K562 (cell line): Measurements from ENCODE around the gene RUNDC1. TPM values are rescaled to one million over a fixed set of nuclear protein-coding genes. Genes with fewer than 3 reads are reported as not detected.

Experiments used
- ATAC-seq: fragments of 200-7000 bp; cut with Tn5 transposase; 3 replicates; pipeline ENCODE4 v1.9.1; 2020; ENCODE audit warnings: moderate library complexity
- BruUV-seq: library from RNA; stranded (reverse); fragments of 400-500 nt; replicated peaks from 2 replicates; lab custom pipeline; 2021; lab: Mats Ljungman, UMichigan
- CTCF ChIA-PET: fragments of 300-600 bp; formaldehyde crosslinking; extraction: SDS; loops from one replicate; lab custom pipeline; 2021; ENCODE audit warnings: low intra/inter-chr PET ratio; lab: Yijun Ruan, JAX
- POLR2A ChIA-PET: fragments of 300-600, 350-650 bp; sonication (Branson Sonifier 250); formaldehyde crosslinking; extraction: SDS; loops from one replicate; lab custom pipeline; 2021; ENCODE audit warnings: antibody characterized with exemption, inconsistent platforms; lab: Yijun Ruan, JAX
- DNase-seq, 4 experiments: peaks; one replicate each; pipeline versions ENCODE4 v3.0.0 to v3.0.0-alpha.2; 2011 to 2018; ENCODE audit warnings: low spot score in 3 of 4, mixed read lengths in 3 of 4; ENCODE audit errors: extremely low read depth in 1 of 4
- FAIRE-seq: peaks from 2 replicates; lab custom pipeline; 2011; peaks lifted over from hg19 to GRCh38; lab: Jason Lieb, UNC
- H2AFZ ChIP-seq: 2 replicates; pipeline ENCODE4 v1.6.0; 2011; ENCODE audit warnings: low read depth, low read length, control low read depth, inconsistent platforms
- H3K27ac ChIP-seq: fragments of 200-600 bp; 3 replicates; pipeline ENCODE4 v1.8.0; 2011; ENCODE audit warnings: low read depth, mild to moderate bottlenecking, control low read depth, inconsistent platforms, low read length, moderate library complexity, mixed read lengths; ENCODE audit errors: extremely low read depth
- H3K27me3 ChIP-seq, 2 experiments: fragments of 300-600 bp in 1 of 2; 2 replicates in 1 of 2; 3 replicates in 1 of 2; pipeline versions ENCODE4 v1.6.0 to v1.8.0; 2011; ENCODE audit warnings: inconsistent platforms in 2 of 2, low read length in 2 of 2, mild to moderate bottlenecking in 1 of 2, mixed read lengths in 1 of 2, moderate library complexity in 1 of 2; ENCODE audit not compliant: control insufficient read depth in 2 of 2, insufficient read depth in 2 of 2
- H3K36me3 ChIP-seq: fragments of 300-600 bp; 3 replicates; pipeline ENCODE4 v1.8.0; 2011; ENCODE audit warnings: mild to moderate bottlenecking, low read length, inconsistent platforms; ENCODE audit not compliant: control insufficient read depth, insufficient read depth
- H3K4me1 ChIP-seq, 2 experiments: fragments of 200-600 bp in 1 of 2; replicated peaks in 1 of 2; 2 replicates in 1 of 2; 3 replicates in 1 of 2; pipeline versions ENCODE4 v1.5.1 to v1.8.0; 2011; ENCODE audit warnings: inconsistent platforms in 2 of 2, low read length in 2 of 2, mild to moderate bottlenecking in 1 of 2, mixed read lengths in 1 of 2, moderate library complexity in 1 of 2; ENCODE audit not compliant: control insufficient read depth in 2 of 2, insufficient read depth in 2 of 2
- H3K4me2 ChIP-seq: 2 replicates; pipeline ENCODE4 v1.6.1; 2011; ENCODE audit warnings: low read length, control low read depth, inconsistent platforms, mixed read lengths; ENCODE audit not compliant: insufficient read depth
- H3K4me3 ChIP-seq: fragments of 200-600 bp; sonication (generic), shearing (Covaris generic); 2 replicates; pipeline ENCODE4 v1.5.1; 2016; ENCODE audit warnings: control low read depth, inconsistent platforms
- H3K79me2 ChIP-seq: fragments of 200-600 bp; 3 replicates; pipeline ENCODE4 v1.8.0; 2011; ENCODE audit warnings: low read length, inconsistent platforms; ENCODE audit not compliant: control insufficient read depth, insufficient read depth
- H3K9ac ChIP-seq, 2 experiments: 2 replicates each; pipeline versions ENCODE4 v1.6.0 to v1.6.1; 2011; ENCODE audit warnings: low read depth in 2 of 2, low read length in 2 of 2, control low read depth in 1 of 2, inconsistent platforms in 1 of 2, mild to moderate bottlenecking in 1 of 2, mixed read lengths in 1 of 2; ENCODE audit not compliant: insufficient read depth in 1 of 2
- H3K9me1 ChIP-seq: one replicate; pipeline ENCODE4 v1.6.0; 2011; ENCODE audit warnings: inconsistent platforms, mild to moderate bottlenecking, low read length, moderate library complexity; ENCODE audit not compliant: control insufficient read depth, insufficient read depth
- H3K9me3 ChIP-seq: replicated peaks from 2 replicates; pipeline ENCODE4 v1.5.1; 2011; ENCODE audit warnings: low read depth, low read length, inconsistent platforms; ENCODE audit not compliant: control insufficient read depth, insufficient read depth
- H4K20me1 ChIP-seq: replicated peaks from 2 replicates; pipeline ENCODE4 v1.6.1; 2011; ENCODE audit warnings: low read length, inconsistent platforms, mixed read lengths; ENCODE audit not compliant: control insufficient read depth, insufficient read depth
- BACH1 ChIP-seq: fragments of 200-800 bp; sonication (Bioruptor generic); IDR thresholded peaks from 2 replicates; pipeline ENCODE4 v1.6.1; 2016; ENCODE audit warnings: missing genetic modification characterization, missing compliant biosample characterization
- EZH2 ChIP-seq: IDR thresholded peaks from 2 replicates; pipeline ENCODE4 v1.6.1; 2012; ENCODE audit warnings: low read depth, mild to moderate bottlenecking, inconsistent platforms, low read length, borderline replicate concordance
- LARP7 ChIP-seq: fragments of 450-650 bp; IDR thresholded peaks from 2 replicates; pipeline ENCODE4 v1.6.1; 2016
- MEIS2 ChIP-seq: fragments of 450-650 bp; IDR thresholded peaks from 2 replicates; pipeline ENCODE4 v1.6.1; 2014; ENCODE audit warnings: mild to moderate bottlenecking; ENCODE audit not compliant: partially characterized antibody
- POLR2H ChIP-seq: IDR thresholded peaks from 2 replicates; pipeline ENCODE4 v1.6.1; 2016; ENCODE audit warnings: missing genetic modification characterization, low read depth, mild to moderate bottlenecking, control low read depth, missing compliant biosample characterization, moderate library complexity
- POLR3A ChIP-seq: IDR thresholded peaks from 2 replicates; pipeline ENCODE4 v1.6.1; 2011; ENCODE audit warnings: borderline replicate concordance, mild to moderate bottlenecking, moderate library complexity; ENCODE audit not compliant: insufficient read length, insufficient read depth; ENCODE audit errors: extremely low read depth
- SMC3 ChIP-seq: conservative IDR thresholded peaks from 2 replicates; pipeline ENCODE4 v1.6.1; 2011; ENCODE audit warnings: low read depth, low read length, improper control_type of control experiment; ENCODE audit not compliant: insufficient read depth
- ZKSCAN1 ChIP-seq: fragments of 150-350 bp; IDR thresholded peaks from 2 replicates; pipeline ENCODE4 v1.6.1; 2016; ENCODE audit warnings: low read depth, low read length
- ZNF184 ChIP-seq: sonication (generic); formaldehyde crosslinking; IDR thresholded peaks from 2 replicates; pipeline ENCODE4 v1.5.0; 2020; ENCODE audit warnings: missing genetic modification reagents
- ZNF551 ChIP-seq: fragments of 250-450 bp; sonication (Bioruptor Pico); IDR thresholded peaks from 2 replicates; pipeline ENCODE4 v1.5.0; 2021; ENCODE audit warnings: mild to moderate bottlenecking, moderate library complexity
- WGBS: fragments of 100-300 bp; shearing (Covaris generic); methylation state at CpG from one replicate; pipeline ENCODE4 v1.1.6; 2016; ENCODE audit warnings: low coverage, mixed read lengths; ENCODE audit not compliant: insufficient coverage; ENCODE audit errors: missing lambda C conversion rate; 5-methylcytosine and 5-hydroxymethylcytosine counted together
- in situ Hi-C: fragments of 300-500 bp; cut with MboI; formaldehyde crosslinking; loops from 4 replicates; pipeline ENCODE4 v1.15.0; 2018; ENCODE audit warnings: inconsistent platforms, mixed read lengths
- intact Hi-C: fragments of 100-400 bp; cut with micrococcal nuclease; formaldehyde crosslinking; loops from 2 replicates; pipeline ENCODE4 v1.14.2; 2022
- polyA plus RNA-seq, 8 experiments: library from polyadenylated mRNA; depleted of rRNA in 4 of 8; stranded (reverse) in 5 of 8; unstranded in 3 of 8; fragments of >200 nt; fragmentation: Nextera tagmentation in 2 of 8; fragmentation: Illumina TruSeq in 1 of 8; extraction: Ambion mirVana in 2 of 8; extraction: Trizol in 1 of 8; gene quantifications; 2 replicates each; pipeline versions ENCODE4 v1.2.1 to v1.2.3, GENCODE V29; 2011 to 2014; ENCODE audit warnings: inconsistent platforms in 1 of 8, missing spikeins in 1 of 8
- total RNA-seq, 7 experiments: library from RNA; depleted of rRNA in 6 of 7; stranded (reverse); fragments of >200 nt in 6 of 7; fragmentation: Illumina TruSeq in 2 of 7; extraction: Trizol in 2 of 7; gene quantifications; 2 replicates each; pipeline versions ENCODE4 v1.2.1 to v1.2.3, GENCODE V29; 2011 to 2021; ENCODE audit warnings: low replicate concordance in 1 of 7
- TF ChIP-seq, protein P1 (sequence below): fragments of 250-450 bp; sonication (Bioruptor Pico); IDR thresholded peaks from 2 replicates; pipeline ENCODE4 v1.4.0; 2020

Gene RUNDC1
- total and polyA plus RNA-seq, 9 of the 15 experiments (the other 6 are each of a cell fraction or from before 2014, with no cell fraction given), result 3.4 to 12.6 (median 9.4) TPM

DNA sequence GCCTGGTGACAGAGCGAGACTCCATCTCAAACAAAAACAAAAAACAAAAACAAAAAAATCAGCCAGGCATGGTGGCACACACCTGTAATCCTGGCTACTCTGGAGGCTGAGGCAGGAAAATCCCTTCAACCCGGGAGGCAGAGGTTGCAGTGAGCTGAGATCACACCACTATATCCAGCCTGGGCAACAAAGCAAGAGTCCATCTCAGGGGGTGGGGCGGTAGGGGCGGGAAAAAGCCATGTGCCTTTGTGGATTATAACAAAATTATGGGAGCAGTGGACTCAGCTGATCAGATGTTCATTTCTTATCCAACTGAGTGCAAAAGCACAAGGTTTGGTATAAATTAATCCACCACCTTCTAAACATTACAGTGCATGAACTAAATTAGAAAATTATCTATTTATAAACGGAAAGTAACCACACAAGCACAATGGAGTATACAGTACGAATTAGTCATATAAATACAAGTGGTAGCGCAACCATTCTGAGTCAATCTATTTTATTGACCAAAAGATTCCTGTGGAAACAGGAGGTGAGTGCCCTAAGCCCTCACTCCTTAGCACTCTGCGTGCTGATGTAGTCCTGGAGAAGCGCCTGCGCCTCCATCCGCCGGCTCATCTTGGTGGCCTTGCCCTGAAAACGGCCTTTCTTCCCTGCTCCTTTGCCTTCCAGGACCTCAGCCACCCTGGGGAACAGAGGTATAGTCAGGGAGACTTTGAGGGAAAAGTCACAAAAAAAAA is 30.2 kb upstream of the RUNDC1 start:
- 92% methylated on average over 11 of the region's 13 CpGs for WGBS
- ATAC-seq, result no peak
- no peak overlapping the region for H3K4me3 ChIP-seq
- intact Hi-C loops, result no loop called here
- FAIRE-seq, result no peak
- H3K9me1 ChIP-seq, result no peaks in the 10 kb centered on the region
- no peaks in the 10 kb centered on the region for H3K27me3 ChIP-seq
- ChIA-PET CTCF (no interaction called here), POLR2A (interaction anchor here (0.7 kb wide), 1 partner anchor 72 kb away, joined by 3 read pairs; no protein-coding TSS in a partner anchor)
- in situ Hi-C loops, result no loop called here
- no peak overlapping the region for H2AFZ ChIP-seq
- H3K36me3 ChIP-seq, result peaks cover 68% of the 10 kb centered on the region; the same call in 2 of the 3 replicates
- no peak for DNase-seq
- no peaks in the 10 kb centered on the region for H3K79me2 ChIP-seq
- H4K20me1 ChIP-seq, result no peaks in the 10 kb centered on the region
- BruUV-seq, result no TSS peak
- no peak overlapping the region for H3K27ac ChIP-seq
- H3K9me3 ChIP-seq, result no peaks in the 10 kb centered on the region
- H3K4me1 ChIP-seq, result no peaks in the 10 kb centered on the region
- no peak overlapping the region for H3K9ac ChIP-seq
- no peak overlapping the region for H3K4me2 ChIP-seq
- TF ChIP-seq ZNF184 (CRISPR knock-in tag) (no peak), BACH1 (tag) (no peak), ZKSCAN1 (no peak), MEIS2 (no peak), SMC3 (no peak), LARP7 (no peak), EZH2 (no peak), POLR3A (no peak), ZNF551 (CRISPR knock-in tag) (no peak), POLR2H (tag) (no peak)
- TF ChIP-seq, protein P1, sequence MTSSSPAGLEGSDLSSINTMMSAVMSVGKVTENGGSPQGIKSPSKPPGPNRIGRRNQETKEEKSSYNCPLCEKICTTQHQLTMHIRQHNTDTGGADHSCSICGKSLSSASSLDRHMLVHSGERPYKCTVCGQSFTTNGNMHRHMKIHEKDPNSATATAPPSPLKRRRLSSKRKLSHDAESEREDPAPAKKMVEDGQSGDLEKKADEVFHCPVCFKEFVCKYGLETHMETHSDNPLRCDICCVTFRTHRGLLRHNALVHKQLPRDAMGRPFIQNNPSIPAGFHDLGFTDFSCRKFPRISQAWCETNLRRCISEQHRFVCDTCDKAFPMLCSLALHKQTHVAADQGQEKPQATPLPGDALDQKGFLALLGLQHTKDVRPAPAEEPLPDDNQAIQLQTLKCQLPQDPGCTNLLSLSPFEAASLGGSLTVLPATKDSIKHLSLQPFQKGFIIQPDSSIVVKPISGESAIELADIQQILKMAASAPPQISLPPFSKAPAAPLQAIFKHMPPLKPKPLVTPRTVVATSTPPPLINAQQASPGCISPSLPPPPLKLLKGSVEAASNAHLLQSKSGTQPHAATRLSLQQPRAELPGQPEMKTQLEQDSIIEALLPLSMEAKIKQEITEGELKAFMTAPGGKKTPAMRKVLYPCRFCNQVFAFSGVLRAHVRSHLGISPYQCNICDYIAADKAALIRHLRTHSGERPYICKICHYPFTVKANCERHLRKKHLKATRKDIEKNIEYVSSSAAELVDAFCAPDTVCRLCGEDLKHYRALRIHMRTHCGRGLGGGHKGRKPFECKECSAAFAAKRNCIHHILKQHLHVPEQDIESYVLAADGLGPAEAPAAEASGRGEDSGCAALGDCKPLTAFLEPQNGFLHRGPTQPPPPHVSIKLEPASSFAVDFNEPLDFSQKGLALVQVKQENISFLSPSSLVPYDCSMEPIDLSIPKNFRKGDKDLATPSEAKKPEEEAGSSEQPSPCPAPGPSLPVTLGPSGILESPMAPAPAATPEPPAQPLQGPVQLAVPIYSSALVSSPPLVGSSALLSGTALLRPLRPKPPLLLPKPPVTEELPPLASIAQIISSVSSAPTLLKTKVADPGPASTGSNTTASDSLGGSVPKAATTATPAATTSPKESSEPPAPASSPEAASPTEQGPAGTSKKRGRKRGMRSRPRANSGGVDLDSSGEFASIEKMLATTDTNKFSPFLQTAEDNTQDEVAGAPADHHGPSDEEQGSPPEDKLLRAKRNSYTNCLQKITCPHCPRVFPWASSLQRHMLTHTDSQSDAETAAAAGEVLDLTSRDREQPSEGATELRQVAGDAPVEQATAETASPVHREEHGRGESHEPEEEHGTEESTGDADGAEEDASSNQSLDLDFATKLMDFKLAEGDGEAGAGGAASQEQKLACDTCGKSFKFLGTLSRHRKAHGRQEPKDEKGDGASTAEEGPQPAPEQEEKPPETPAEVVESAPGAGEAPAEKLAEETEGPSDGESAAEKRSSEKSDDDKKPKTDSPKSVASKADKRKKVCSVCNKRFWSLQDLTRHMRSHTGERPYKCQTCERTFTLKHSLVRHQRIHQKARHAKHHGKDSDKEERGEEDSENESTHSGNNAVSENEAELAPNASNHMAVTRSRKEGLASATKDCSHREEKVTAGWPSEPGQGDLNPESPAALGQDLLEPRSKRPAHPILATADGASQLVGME (CRISPR knock-in tag), result no peak
